ENCODE results near the gene HTR1B.

DNA sequence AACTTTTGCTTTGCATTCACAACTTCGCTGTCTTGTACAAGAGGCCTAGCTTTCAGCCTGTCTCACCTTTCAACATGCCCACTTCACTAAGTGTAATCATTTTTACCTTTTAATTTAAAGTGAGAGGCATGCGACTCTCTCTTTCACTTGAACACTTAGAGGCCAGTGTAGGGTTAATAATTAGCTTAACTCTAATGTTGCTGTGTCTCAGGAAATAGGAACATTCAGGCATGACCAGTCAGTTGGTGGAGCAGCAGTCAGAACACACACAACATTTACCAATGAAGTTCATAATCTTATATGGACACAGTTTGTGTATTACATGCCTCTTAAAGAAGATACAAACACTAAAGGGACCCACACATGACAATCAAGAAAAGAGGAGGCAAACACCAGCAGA lies 47.6 kb downstream of the HTR1B start:
- TF ChIP-seq, protein P1, sequence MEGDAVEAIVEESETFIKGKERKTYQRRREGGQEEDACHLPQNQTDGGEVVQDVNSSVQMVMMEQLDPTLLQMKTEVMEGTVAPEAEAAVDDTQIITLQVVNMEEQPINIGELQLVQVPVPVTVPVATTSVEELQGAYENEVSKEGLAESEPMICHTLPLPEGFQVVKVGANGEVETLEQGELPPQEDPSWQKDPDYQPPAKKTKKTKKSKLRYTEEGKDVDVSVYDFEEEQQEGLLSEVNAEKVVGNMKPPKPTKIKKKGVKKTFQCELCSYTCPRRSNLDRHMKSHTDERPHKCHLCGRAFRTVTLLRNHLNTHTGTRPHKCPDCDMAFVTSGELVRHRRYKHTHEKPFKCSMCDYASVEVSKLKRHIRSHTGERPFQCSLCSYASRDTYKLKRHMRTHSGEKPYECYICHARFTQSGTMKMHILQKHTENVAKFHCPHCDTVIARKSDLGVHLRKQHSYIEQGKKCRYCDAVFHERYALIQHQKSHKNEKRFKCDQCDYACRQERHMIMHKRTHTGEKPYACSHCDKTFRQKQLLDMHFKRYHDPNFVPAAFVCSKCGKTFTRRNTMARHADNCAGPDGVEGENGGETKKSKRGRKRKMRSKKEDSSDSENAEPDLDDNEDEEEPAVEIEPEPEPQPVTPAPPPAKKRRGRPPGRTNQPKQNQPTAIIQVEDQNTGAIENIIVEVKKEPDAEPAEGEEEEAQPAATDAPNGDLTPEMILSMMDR (IDR thresholded peaks at IDR 0.05) = no peak
- no peak for TF ChIP-seq POLR2A (IDR thresholded peaks at IDR 0.05)

Data from right lobe of liver (tissue), 4 donors.